K562 (cell line): Measurements from ENCODE around the gene SPEM3. TPM values are rescaled to one million over a fixed set of nuclear protein-coding genes. Genes with fewer than 3 reads are reported as not detected.
A peak's percentile ranks its signal among the peaks of the same experiment; 100 is the strongest.

Experiments
- ATF7 ChIP-seq: fragments of 450-650 bp; IDR thresholded peaks from 2 replicates; pipeline ENCODE4 v1.7.1; 2014; ENCODE audit warnings: mild to moderate bottlenecking, moderate library complexity
- CEBPZ ChIP-seq: fragments of 150-350 bp; IDR thresholded peaks from 2 replicates; pipeline ENCODE4 v1.6.1; 2014; ENCODE audit warnings: low read depth, mild to moderate bottlenecking, low read length, borderline replicate concordance
- HLTF ChIP-seq: fragments of 450-650 bp; IDR thresholded peaks from 2 replicates; pipeline ENCODE4 v1.6.1; 2016
- KLF1 ChIP-seq: fragments of 450-650 bp; IDR thresholded peaks from 2 replicates; pipeline ENCODE4 v1.6.1; 2016; ENCODE audit warnings: missing genetic modification characterization, missing compliant biosample characterization
- L3MBTL2 ChIP-seq: fragments of 450-650 bp; IDR thresholded peaks from 2 replicates; pipeline ENCODE4 v1.6.1; 2016; ENCODE audit warnings: mild to moderate bottlenecking, moderate library complexity
- LCOR ChIP-seq: sonication (generic); formaldehyde crosslinking; IDR thresholded peaks from 2 replicates; pipeline ENCODE4 v1.8.0; 2022; ENCODE audit warnings: mild to moderate bottlenecking, missing genetic modification reagents
- SMAD1 ChIP-seq: fragments of 150-350 bp; IDR thresholded peaks from 2 replicates; pipeline ENCODE4 v1.6.1; 2014; ENCODE audit warnings: low read length, low read depth; ENCODE audit not compliant: partially characterized antibody
- polyA plus RNA-seq, 8 experiments: library from polyadenylated mRNA; depleted of rRNA in 4 of 8; stranded (reverse) in 5 of 8; unstranded in 3 of 8; fragments of >200 nt; fragmentation: Nextera tagmentation in 2 of 8; fragmentation: Illumina TruSeq in 1 of 8; extraction: Ambion mirVana in 2 of 8; extraction: Trizol in 1 of 8; gene quantifications; 2 replicates each; pipeline versions ENCODE4 v1.2.1 to v1.2.3, GENCODE V29; 2011 to 2014; ENCODE audit warnings: inconsistent platforms in 1 of 8, missing spikeins in 1 of 8
- total RNA-seq, 7 experiments: library from RNA; depleted of rRNA in 6 of 7; stranded (reverse); fragments of >200 nt in 6 of 7; fragmentation: Illumina TruSeq in 2 of 7; extraction: Trizol in 2 of 7; gene quantifications; 2 replicates each; pipeline versions ENCODE4 v1.2.1 to v1.2.3, GENCODE V29; 2011 to 2021; ENCODE audit warnings: low replicate concordance in 1 of 7

SPEM3 gene
- total and polyA plus RNA-seq, 9 of the 15 experiments (the other 6 are each of a cell fraction or from before 2014, with no cell fraction given) = not detected

- no peak for TF ChIP-seq CEBPZ
- no peak for TF ChIP-seq LCOR (CRISPR knock-in tag)
- TF ChIP-seq HLTF = no peak
- no peak for TF ChIP-seq SMAD1
- TF ChIP-seq KLF1 (tag) = peak; percentile 88; the same call in 1 of the 2 replicates
- TF ChIP-seq ATF7 = 0 out of 2 replicates have a peak, but pooled peaks have one; percentile 23
- 0 out of 2 replicates have a peak, but pooled peaks have one; percentile 40 for TF ChIP-seq L3MBTL2
Observed at GRCh38 chr17:7479213-7480088, 50.8 kb downstream of the SPEM3 start, which contains the start of gene ZBTB4 (continued).
